ENCODE data around the gene SEMA4B. TPM values are rescaled to one million over a fixed set of nuclear protein-coding genes. Genes with fewer than 3 reads are reported as not detected.
A peak's percentile ranks its signal among the peaks of the same experiment; 100 is the strongest.

SEMA4B gene
- total and polyA plus RNA-seq, 2 donors (not counting 1 experiment from before 2014, with no cell fraction given) = 285 to 336 TPM

DNA sequence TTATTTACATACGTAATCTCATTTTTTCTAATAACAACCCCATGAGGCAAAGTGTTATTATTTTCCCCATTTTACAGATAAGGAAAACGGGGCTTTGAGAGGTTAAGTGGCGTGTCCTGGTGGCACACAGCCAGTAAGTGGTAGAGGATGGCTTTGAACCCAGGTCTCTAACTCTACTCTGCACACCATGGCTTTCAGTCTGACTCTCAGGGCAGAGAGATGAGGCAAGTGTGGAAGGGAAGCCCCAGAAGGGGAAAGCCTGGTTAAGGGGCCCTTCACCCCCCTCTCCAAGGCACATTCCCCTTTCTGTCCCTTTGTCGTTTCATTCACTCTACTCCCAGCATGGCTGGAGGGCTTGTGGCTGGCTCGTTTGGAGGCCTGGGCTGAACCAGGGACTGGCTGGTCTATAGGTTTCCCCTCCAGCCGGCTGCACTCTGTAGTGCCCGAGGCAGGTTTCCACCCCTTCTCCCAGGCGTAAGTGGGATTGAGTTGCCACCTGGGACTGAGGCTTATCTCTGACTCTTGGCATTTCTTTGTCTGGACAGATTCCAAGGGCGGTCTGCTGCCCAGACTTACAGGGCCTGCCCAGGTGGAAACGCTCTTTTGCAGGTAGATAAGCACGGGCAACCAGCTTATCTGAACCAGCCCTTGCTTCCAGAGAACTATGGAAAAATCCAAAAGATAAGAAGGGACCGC lies 12.1 kb downstream of the SEMA4B start:
- Mint-ChIP-seq H3K27me3 (no peaks in the 10 kb centered on the region), H3K27ac (peak overlapping the region; percentile 90), H3K4me1 (peaks cover 95% of the 10 kb centered on the region), H3K9me3 (ENCODE audit: insufficient read depth) (no peaks in the 10 kb centered on the region), H3K4me3 (peak overlapping the region; percentile 72)
- H4K20me1 ChIP-seq (ENCODE audit: control insufficient read depth, insufficient read depth, low read length, poor library complexity, severe bottlenecking) = peaks cover 33% of the 10 kb centered on the region
- peak overlapping the region; percentile 35 for H3K9ac ChIP-seq (ENCODE audit: low read length)
- ChIA-PET POLR2A (interaction anchor here (0.5 to 9.0 kb wide), 6 partner anchors 11 to 52 kb away, joined by 4 to 163 read pairs (median 46); partner anchors contain the start of genes CIB1, GDPGP1 and SEMA4B), CTCF (interaction anchor here (0.7 to 12.6 kb wide), 5 partner anchors 11 to 602 kb away, joined by 3 to 274 read pairs (median 28); partner anchors contain the start of genes CIB1, GDPGP1 and SEMA4B)
- H3K36me3 ChIP-seq (replicated peaks in 1 of 2; ENCODE audit: control extremely low read depth in 1 of 2, control insufficient read depth in 1 of 2, extremely low read depth in 1 of 2, insufficient read depth in 2 of 2, low read length in 1 of 2) = peaks cover 3 to 60% of the 10 kb centered on the region in 2 experiments
- no peak for DNase-seq
- intact Hi-C loops (cut with micrococcal nuclease) = loop anchor here (1.0 to 10.0 kb wide), 3 partner anchors 12 to 452 kb away; partner anchors contain the start of genes AP3S2 and SEMA4B
- peak overlapping the region; percentile 65 for H3K4me2 ChIP-seq (replicated peaks; ENCODE audit: low read depth, low read length, poor library complexity, severe bottlenecking)
- peaks cover 92% of the 10 kb centered on the region for H3K79me2 ChIP-seq (ENCODE audit: control insufficient read depth, insufficient read depth, low read length)
- H3K9me3 ChIP-seq (ENCODE audit: control extremely low read depth in 1 of 3, control insufficient read depth in 2 of 3, insufficient read depth in 1 of 3, low read length in 2 of 3) = peaks cover 0 to 4% (median 0%) of the 10 kb centered on the region in 3 donors
- peaks cover 97 to 100% of the 10 kb centered on the region in 2 donors for H3K4me1 ChIP-seq (ENCODE audit: control insufficient read depth in 2 of 2, insufficient read depth in 2 of 2, low read length in 2 of 2)
- 81% methylated on average over 8 of the region's 12 CpGs for WGBS (ENCODE audit: insufficient coverage)
- TF ChIP-seq EZH2 (IDR thresholded peaks at IDR 0.05; ENCODE audit: borderline replicate concordance, insufficient read depth, low read depth, low read length, poor library complexity, severe bottlenecking) = no peak
- TF ChIP-seq, protein P1, sequence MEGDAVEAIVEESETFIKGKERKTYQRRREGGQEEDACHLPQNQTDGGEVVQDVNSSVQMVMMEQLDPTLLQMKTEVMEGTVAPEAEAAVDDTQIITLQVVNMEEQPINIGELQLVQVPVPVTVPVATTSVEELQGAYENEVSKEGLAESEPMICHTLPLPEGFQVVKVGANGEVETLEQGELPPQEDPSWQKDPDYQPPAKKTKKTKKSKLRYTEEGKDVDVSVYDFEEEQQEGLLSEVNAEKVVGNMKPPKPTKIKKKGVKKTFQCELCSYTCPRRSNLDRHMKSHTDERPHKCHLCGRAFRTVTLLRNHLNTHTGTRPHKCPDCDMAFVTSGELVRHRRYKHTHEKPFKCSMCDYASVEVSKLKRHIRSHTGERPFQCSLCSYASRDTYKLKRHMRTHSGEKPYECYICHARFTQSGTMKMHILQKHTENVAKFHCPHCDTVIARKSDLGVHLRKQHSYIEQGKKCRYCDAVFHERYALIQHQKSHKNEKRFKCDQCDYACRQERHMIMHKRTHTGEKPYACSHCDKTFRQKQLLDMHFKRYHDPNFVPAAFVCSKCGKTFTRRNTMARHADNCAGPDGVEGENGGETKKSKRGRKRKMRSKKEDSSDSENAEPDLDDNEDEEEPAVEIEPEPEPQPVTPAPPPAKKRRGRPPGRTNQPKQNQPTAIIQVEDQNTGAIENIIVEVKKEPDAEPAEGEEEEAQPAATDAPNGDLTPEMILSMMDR (IDR thresholded peaks at IDR 0.05) = no peak
- H3K27ac ChIP-seq (ENCODE audit: low read length in 2 of 2) = peak overlapping the region; percentile 80 to 86
- no peak for ATAC-seq (ENCODE audit: low read depth)
- no peak overlapping the region for H2AFZ ChIP-seq (ENCODE audit: insufficient read depth, low read depth, low read length, poor library complexity, severe bottlenecking)
- no peaks in the 10 kb centered on the region for H3K27me3 ChIP-seq (replicated peaks in 1 of 4; ENCODE audit: control extremely low read depth in 1 of 4, control insufficient read depth in 3 of 4, insufficient read depth in 4 of 4, low read length in 3 of 4)
- peak overlapping the region in 1 of 5 experiments; percentile 39 for H3K4me3 ChIP-seq (ENCODE audit: control extremely low read depth in 1 of 5, extremely low read depth in 1 of 5, insufficient read depth in 1 of 5, low read depth in 2 of 5, low read length in 4 of 5)
